ENCODE results near the gene LGI1.

Gene LGI1

DNA sequence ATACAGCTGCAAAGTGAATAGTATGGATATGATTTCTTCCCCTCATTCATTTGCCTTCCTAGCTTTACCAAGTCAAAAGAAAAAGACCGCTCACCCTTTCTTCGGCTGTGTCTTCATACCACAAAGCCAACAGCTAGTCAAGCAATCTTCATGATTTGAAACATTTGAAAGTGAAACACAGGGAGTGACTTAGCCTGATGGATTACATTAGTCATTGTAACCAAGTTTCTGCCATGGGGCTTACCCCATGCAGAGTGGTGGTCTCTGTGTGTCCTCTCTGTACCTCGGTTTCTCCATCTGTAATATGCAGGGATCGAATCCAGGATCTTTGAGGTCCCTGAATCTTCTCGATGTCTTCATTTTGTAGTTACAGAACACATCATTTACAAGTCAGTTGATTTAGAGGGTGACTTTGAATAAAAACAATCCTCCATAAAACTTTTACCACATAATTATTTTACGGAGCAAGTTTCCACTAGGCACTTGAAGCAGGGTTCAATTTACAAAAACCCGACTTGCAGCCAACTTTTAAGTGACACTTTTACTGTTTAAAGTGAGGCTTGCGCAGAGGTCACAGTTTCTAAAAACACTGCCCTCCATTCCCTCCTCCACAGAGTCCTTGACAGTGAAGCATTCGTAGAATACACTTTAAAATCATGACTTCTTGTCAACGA, 2.2 kb upstream of the LGI1 start:
- no peak for DNase-seq

GRCh38 chr10:93756118-93756517, 1.6 kb upstream of the LGI1 start:
- DNase-seq = no peak

DNA sequence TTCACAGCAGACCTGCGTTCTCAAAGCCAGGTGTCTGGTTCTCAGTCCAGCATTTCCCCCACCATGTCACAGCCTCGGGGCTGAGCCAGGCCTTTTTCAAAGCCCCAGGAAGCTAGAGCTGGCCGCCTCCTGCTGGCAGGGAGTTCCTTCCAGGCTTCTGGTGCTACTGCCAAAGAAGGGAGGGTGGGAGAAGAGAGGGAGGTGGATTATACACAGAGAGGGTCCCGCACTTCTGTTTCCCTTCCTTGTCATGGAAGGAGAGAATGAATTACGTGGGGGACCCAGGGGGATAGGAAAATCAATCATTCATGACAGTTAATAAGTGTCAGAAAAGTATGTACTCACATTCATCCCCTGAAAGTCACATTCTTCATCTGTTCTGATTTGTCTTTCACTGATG, 600 bp upstream of the LGI1 start:
- DNase-seq = no peak

GRCh38 chr10:93758508-93758885, 761 bp downstream of the LGI1 start:
- no peak for DNase-seq

GRCh38 chr10:93758891-93759410, 1.2 kb downstream of the LGI1 start:
- no peak for DNase-seq

GRCh38 chr10:93760490-93760889, 2.8 kb downstream of the LGI1 start:
- no peak for DNase-seq

- no peak for DNase-seq
Observed at GRCh38 chr10:93762979-93763391, 5.2 kb downstream of the LGI1 start.

GRCh38 chr10:93766918-93767317, 9.2 kb downstream of the LGI1 start:
- DNase-seq = no peak

DNA sequence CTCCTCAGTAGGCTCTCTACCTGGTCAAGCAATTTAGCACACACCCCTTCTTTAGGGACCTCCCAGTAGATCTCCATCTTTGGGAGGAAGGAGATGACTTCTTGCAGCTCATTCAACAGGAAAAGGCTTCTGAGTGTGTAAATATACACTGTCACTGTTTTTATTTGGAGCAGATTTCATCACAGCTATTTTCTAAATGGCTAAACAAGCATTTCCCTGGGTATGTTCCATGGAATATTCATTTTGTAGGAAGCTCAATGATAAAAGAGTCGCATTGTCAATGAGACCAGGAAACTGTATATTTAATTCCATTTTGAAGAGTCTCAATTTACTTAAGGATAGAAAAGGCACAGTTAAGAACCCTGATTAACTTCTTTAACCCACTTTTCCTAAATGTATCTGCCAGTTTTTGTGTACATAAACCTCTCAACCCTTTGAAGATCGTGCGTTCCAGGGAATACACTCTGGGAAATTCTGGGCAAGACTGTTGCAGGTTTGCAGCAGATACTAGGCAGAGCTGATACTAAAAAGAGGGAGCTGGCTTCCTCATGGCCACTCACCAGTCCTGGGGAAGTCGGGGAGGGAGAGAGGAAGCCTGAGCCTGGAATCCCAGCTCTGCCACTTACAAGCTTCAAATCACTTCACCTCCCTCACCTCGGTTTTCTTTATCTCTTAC, 10.1 kb downstream of the LGI1 start:
- DNase-seq = no peak

GRCh38 chr10:93768892-93769291, 11.2 kb downstream of the LGI1 start:
- DNase-seq = no peak

DNA sequence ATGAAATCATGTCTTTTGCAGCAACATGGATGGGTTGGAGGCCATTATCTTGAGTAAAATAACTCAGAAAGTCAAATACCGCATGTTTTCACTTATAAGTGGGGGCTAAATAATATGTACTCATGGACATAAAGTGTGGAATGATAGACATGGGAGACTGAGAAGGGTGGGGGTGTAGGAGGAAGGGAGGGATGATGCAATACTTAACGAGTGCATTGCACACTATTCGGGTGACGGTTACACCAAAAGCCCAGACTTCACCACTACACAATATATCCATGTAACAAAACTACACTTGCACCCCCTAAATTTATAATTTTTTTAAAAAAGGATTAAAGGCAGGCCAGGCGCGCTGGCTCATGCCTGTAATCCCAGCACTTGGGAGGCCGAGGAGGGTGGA, 13.6 kb downstream of the LGI1 start:
- DNase-seq = no peak

DNA sequence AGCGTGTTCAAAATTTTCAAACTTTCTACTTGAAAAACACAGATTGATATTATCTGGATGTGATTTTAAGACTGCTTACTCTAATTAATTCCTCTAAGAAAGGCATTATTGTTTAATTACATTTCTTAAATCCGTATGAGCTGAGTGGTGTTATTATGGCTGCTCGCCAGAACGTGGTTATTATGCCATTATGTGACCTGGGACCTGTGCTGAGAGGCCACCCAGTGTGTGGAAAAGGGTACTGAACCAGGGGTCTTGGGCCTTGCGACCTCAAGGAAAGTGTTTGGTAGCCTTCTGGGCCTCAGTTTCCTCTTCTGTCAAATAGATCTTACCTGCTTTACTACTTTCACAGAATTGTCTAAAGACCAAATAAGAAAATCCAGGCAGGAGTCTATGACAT, 15.4 kb downstream of the LGI1 start:
- DNase-seq = no peak

- DNase-seq = no peak
Observed at GRCh38 chr10:93773705-93774104, 16.0 kb downstream of the LGI1 start.

- DNase-seq = no peak
Observed at GRCh38 chr10:93775356-93775755, 17.6 kb downstream of the LGI1 start.

DNA sequence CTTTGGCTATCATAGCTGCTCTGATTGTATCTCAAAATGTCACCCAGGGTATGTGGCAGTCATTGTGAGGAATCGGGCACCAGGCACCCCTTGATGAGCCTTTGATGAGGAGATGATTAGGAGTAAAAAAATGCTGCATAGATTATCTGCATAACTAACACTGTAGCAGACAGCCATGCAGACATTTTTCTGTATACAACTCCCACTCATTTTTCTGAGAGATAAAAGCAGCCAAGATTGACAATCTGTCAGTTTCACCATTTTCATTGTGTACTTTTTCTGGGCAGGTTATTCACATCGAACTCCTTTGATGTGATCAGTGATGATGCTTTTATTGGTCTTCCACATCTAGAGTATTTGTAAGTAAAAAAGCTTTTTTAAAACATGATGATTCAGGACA, 19.4 kb downstream of the LGI1 start:
- DNase-seq = no peak

DNA sequence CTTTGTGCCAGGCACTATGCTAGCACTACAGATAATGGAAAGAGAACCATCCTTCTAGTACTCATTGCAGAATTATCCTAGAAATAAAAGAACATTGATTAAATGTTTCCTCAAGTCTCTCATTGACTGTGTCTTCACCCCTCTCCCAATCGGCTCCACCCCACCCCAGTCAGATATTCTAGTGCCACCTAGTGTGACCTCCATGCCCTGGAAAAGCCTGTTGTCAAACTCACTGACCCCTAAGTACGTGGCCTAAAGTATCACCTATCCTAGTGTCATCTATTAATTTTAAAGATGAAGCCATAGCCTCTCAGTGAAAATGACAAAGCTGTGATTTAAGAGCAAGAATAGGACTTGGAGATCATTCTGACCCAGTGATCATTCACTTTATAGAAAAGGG, 26.3 kb downstream of the LGI1 start:
- DNase-seq = no peak

DNA sequence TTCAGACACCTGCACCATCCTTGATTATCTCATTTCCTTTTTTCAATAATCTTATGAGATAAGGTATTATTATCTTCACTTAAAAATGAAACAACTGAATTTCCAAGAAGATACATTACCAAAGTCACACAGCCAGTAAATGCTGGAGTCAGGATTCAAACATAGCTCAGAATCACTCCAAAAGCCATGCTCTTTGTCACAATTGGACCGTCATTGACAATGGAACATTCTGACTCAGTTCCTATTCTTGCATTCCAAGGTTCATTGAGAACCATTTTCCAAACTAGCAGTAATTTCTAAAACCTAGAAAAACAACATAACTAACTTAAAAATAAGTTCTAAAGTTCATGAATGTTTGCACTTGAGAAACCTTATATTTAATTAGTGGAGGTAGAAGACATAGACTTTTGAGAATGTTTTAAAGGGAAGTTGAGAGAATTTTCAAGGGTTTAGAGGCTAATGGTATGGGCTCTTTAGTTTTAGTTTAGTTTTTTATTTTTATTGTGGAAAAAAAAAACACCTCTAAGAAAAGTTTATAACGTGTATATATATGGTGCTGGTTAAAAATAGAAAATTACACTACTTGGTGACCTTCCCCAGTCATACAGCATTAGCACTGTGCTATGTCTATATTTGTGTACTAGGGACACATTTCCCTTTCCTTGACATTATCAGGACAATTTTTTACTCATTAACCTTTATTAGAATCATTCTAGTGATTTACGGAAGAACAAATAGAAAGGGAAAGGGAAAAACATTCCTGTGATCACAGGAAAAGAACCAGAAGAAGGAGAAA, 30.9 kb downstream of the LGI1 start:
- DNase-seq = no peak

- DNase-seq = no peak
Observed at GRCh38 chr10:93790439-93790838, 32.7 kb downstream of the LGI1 start.

GRCh38 chr10:93796167-93796566, 38.4 kb downstream of the LGI1 start:
- no peak for DNase-seq

DNA sequence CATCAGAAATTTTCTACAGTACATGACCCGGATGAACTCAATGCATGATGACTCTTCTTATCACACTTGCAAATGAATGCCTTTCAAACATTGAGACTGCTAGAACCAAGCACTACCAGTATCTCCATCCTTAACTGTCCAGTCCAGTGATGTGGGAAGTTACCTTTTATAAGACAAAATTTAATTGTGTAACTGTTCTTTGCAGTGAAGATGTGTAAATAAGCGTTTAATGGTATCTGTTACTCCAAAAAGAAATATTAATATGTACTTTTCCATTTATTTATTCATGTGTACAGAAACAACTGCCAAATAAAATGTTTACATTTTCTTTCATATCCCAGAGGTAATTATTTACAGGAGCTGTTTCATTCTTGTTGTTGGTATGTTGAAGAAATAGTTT, 40.1 kb downstream of the LGI1 start:
- DNase-seq = no peak

- DNase-seq = no peak
Observed at GRCh38 chr10:93799155-93799708, 41.5 kb downstream of the LGI1 start.

GRCh38 chr10:93804200-93804599, 46.5 kb downstream of the LGI1 start:
- DNase-seq = no peak

- DNase-seq = no peak
Observed at GRCh38 chr10:93806903-93807302, 49.2 kb downstream of the LGI1 start.

DNA sequence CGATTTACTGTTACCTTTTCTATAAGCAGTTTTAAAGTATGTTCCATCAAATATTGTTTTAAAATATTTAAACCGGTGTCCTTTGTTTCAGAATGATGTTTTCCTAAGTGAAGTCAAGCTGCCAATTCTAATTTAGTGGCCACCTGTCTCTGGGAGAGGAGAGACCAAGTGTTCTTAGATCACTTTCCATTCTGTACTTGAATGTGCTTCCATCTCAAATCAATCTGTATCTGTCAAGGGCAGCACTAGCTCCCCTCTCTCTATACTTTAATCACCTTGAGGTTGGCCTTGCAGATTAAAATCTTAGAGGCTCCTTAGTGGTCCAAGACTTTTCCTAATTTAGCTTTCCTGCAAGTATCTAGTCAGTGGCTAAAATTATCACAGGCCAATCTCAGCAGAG, 49.6 kb downstream of the LGI1 start:
- DNase-seq = no peak

All from NCI-H1436 treated with DMSO at 0.1 percent for 48 hours (cell line).